HG03354 (cell line): Measurements from ENCODE around the gene SAP30BP.

Experiments
- ATAC-seq: cut with Tn5 transposase; IDR thresholded peaks from one replicate; pipeline ENCODE4 v1.9.1; 2021; ENCODE audit warnings: mild to moderate bottlenecking; ENCODE audit not compliant: unreplicated experiment, poor library complexity, severe bottlenecking

Gene SAP30BP

DNA sequence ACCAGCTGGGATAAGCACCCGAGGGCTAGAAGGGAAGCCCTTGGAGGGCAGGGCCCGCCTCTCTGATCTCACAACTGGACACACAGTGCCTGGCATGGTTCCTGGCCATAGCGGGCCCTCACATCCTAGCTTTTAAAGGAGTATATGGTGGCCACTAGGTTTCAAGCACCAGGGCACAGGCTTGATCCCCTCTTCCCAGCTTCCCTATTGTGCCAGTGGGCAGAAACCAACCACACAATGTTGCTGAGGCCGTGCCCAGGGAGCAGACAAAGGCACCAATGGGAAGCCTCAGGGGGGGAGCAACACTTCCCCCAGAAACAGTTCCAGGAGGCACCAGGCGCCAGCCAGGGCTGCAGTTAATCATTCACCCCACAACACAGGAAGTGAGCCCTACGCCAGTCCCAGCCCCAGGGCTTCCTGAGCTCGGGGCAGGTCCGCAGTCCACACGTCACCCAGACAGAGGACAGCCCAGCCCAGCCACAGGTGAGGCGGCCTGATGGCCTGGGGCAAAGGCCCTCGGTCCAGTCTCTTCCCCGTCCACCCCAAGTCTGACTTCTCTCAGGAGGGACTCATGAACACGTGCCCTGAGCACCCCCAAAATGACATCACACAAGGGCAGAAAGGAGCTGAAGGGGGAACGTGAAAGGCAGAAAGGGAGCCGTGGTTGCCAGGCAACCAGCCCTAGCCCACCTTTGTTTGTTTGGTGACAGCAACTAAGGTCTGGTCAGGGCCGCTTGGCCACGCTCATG lies 21.1 kb upstream of the SAP30BP start:
- ATAC-seq, result peak; percentile 94

DNA sequence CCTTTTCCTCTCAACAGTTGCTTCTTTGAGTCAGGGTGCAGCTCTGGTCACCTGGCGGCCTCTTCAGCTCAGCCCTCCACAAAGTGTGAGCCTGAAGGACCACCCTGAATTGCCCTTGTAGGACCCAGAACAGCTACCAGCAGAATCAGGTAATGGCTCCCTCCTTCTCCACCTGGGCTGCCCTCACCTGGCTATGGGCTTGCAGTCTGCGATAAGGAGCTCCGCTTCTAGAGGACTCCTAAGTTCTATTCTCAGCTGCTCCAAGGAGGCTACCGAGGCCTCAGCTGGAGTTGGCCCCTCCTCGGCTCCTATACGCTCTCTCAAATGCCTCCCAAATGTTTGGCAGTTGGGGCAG lies 20.5 kb upstream of the SAP30BP start:
- ATAC-seq, result no peak

DNA sequence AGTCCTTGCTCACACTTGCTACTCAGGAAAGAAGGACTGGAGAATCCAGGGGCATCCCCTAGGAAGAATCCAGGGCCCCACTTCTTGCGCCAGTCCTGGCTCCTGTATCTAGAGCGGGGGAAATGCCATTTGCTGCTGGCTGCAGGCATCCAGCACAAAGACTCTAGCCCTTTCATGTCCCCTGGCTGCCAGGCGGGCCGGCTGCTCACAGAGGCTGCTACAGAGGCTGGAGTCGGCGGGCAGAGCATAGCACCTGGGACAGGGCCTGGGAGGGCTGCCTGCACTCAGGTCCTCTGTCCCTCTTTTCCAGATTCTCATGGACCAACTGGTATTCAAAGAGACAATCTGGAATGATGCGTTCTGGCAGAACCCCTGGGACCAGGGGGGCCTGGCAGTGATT lies 20.1 kb upstream of the SAP30BP start:
- ATAC-seq, result no peak

GRCh38 chr17:75647921-75648320 lies 19.2 kb upstream of the SAP30BP start:
- ATAC-seq, result no peak

GRCh38 chr17:75649687-75650086 lies 17.5 kb upstream of the SAP30BP start:
- no peak for ATAC-seq

GRCh38 chr17:75650874-75651273 lies 16.3 kb upstream of the SAP30BP start:
- no peak for ATAC-seq

- ATAC-seq, result no peak
Measured at GRCh38 chr17:75652341-75652740, 14.8 kb upstream of the SAP30BP start.

DNA sequence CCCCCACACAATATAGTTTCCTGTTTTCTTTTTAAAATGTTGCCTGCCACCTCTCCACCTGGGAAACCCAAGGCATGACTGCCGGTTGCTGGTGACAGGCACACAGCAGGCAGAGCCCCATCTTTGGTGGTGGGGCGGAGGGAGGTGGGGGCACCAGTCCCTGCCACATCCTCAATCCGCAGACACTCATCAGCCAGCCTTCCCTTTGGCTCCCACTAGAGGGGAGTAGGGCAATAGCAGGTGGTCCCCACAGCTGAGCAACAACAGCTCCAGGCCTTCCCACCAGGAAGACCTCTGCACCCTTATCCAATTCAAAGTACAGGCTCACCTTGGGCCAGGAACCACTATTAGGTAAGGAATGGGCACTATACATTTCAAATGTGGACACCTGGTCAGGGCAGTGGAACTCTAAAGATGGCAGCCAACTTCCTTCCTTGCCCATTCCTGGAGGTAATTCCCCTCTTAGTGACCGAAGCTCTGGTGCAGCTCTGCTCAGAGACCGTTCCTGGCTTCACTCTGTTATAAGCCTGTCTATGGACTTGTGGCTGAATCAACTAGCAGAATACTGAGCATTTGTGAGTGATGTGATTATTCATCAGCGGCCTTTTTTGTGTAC lies 14.1 kb upstream of the SAP30BP start:
- no peak for ATAC-seq

- ATAC-seq, result no peak
Measured at GRCh38 chr17:75654176-75654575, 13.0 kb upstream of the SAP30BP start.

- ATAC-seq, result no peak
Measured at GRCh38 chr17:75658237-75658636, 8.9 kb upstream of the SAP30BP start.

- ATAC-seq, result no peak
Measured at GRCh38 chr17:75661531-75661930, 5.6 kb upstream of the SAP30BP start.

DNA sequence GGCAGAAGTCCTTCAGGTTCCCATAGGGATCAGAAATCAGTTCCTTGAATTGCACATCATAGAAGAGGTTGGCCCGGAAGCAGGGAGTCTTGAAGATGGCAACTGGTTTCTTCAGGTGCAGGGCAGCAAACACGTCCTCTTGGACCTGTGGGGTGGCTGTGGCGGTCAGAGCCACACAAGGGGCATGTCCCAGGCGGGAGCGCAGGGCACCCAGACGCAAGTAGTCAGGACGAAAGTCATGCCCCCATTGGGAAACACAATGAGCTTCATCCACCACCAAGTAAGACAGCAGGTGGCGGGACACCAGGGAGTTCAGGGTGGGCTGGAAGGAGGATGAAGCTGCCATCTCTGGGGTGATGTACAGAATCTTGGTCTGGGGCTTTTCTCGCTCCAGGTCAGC lies 4.6 kb upstream of the SAP30BP start:
- ATAC-seq, result no peak

GRCh38 chr17:75664099-75664549 lies 3.0 kb upstream of the SAP30BP start:
- ATAC-seq, result peak; percentile 76

- ATAC-seq, result no peak
Measured at GRCh38 chr17:75665981-75666380, 1.2 kb upstream of the SAP30BP start.

DNA sequence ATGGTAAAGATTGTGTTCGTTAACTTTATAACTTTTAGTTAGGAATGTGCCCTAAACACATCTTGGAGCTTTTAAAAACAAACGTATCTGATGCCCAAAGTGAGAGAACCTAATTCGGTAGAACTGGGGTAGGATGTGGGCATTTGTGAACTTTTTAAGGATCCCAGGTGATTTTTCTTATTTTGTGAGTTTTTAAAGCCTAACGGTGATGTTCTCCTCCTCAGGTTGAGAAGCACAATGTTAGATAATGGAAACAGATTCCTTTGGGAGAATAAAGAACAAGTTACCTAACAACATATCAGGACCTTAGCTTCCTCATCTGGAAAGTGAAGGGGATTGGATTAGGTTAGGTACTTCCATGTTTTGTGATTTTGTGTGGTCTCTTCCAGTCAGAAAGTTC lies 687 bp downstream of the SAP30BP start:
- ATAC-seq, result no peak

DNA sequence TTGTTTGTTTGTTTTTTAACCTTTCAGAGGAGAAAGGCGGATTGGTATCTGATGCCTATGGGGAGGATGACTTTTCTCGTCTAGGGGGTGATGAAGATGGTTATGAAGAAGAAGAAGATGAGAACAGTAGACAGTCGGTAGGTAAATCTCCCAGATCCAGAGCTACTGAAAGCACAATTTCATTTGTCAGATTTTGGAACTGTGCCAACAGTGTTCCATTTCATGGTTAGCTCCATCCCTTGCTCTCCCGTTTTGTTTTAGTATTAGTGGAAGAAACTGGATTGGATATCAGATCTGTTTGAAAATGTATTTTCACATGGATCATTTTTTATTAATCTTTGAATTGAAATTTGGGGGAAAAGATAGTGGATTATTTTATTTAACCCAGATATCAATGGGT lies 1.4 kb downstream of the SAP30BP start:
- ATAC-seq, result no peak

DNA sequence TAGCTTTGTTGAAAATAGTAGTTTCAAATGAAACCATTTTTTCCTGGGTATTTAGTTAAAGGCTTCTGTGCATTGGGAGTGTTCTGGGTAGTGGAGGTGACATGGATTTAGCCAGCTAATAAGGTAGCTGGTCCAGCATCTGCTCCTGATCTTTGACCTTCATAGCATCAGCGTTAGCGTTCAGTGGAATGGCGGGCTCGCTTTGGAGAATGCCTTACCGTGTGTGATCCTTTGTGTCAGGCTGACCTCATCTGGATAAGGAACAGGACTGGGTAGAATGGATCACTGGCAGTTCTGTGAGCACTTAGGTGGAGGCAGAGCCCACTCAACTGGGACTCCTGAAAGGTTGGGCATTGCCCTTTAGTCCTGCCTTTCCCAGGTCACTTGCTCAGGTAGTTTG lies 3.7 kb downstream of the SAP30BP start:
- no peak for ATAC-seq

DNA sequence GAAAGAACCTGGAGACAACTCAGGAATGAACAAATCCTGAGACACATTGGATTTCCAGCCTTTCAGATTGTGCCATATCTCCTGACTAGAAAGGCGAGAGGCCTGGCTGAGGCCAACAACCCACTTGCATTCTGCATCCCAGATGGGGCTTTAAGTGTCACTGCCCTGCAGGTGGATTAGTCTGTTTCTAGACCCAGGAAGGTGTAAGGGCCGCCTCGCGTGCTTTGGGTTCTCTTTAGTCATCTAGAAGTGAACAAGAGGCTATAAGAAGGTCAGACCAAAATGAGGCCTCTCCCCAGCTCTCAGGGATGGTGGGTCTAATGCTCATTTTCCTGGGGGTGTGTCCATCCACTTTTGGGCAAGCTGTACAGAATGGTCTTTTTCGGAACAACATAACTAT lies 4.9 kb downstream of the SAP30BP start:
- no peak for ATAC-seq

DNA sequence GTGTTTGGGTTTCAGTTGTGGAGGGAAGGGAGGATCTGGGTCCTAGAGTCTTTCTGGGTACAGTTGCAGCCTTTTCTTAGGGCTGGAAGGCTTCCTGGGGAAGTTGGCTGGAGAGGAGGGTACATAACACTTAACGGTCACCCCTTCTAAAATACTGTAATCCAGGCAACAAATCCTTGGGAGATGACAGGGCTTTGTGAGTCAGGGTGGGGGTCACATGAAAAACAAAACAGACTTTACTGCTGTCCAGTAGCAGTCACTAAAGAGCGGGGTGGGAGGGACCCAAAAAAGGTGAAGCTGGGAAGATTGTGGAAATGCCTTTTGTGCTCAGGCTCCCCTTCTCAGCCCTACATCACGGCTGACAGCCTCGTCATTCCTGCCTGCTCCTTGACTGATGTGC lies 6.3 kb downstream of the SAP30BP start:
- no peak for ATAC-seq

GRCh38 chr17:75676461-75676860 lies 9.3 kb downstream of the SAP30BP start:
- no peak for ATAC-seq

DNA sequence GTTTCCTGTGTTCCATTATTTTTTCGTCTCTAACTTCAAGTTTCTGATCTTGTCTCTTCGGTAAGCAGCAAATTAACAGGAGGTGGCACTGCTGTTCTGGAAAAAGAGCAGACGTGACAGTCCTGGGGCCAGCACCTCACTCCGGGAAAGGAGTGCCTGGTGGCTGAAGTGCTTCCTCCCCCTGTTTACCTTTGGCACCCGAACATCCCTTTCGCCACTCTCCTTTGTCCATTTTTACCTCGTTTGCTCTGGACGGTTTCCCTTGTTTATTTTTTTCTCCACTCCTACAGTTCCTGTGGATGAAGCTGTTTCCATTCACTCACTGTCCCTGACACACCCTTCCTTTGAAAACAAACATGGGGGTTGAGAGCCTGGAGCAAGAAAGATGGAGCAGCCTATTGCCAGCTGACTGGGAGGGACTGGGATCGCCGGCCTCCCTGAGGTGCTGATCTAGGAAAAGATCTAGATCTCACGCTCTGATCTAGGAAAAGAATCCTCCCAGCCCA lies 12.6 kb downstream of the SAP30BP start:
- no peak for ATAC-seq
